Kidney capillary endothelial cell (primary cell): ENCODE data around the gene GHRL.

Source experiments
- DNase-seq: peaks from one replicate; pipeline ENCODE4 v3.0.0-alpha.2; 2018; ENCODE audit warnings: low spot score

The GHRL gene

GRCh38 chr3:10242182-10243065, 50.3 kb downstream of the GHRL start:
- DNase-seq, result no peak

GRCh38 chr3:10240799-10241198, 51.9 kb downstream of the GHRL start:
- no peak for DNase-seq

DNA sequence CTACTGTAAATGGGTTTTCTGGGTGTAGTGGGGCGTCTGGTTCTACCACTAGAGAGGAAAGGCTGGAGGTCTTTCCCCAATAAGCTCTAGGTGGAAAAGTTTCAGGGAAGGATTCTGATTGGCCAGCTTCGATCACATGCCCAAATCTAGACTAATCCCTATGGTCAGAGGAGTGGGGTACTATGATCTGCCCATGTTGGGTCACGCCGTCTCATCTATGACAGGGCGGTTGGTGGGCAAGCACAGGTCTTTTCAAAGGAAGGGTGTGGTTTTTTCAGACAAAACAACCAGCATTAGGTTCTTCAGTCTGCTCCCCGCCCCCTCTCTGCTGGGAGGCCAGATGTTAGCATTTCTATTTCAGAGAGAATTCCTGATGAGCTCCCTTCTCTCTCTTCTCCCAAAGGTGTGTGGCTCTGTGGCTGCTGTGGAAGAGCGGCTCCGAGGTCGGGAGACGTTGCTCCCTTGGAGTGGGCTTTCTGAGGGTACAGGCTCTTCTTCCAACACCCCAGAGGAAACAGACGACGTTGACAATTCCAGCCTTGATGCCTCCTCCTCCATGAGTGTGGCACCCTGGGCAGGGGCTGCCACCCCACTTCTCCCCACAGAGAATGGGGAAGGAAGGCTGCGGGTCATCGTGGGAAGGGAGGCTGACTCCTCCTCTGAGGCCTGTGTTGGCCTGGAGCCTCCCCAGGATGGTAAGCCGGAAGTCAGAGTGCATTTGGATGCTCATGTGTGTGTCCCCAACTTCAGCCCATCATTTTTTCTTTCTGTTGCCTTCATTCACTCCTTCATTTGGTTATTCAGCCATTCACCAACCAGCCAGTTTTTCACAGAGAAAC, 54.2 kb downstream of the GHRL start:
- DNase-seq, result no peak
